SK-N-SH (cell line): ENCODE data around the gene ELAVL2. TPM values are rescaled to one million over a fixed set of nuclear protein-coding genes. Genes with fewer than 3 reads are reported as not detected.

Source experiments
- CTCF ChIA-PET: fragments of 300-600, 350-600 bp; formaldehyde crosslinking; extraction: SDS; loops from one replicate; lab custom pipeline; 2021; lab: Yijun Ruan, JAX
- POLR2A ChIA-PET: fragments of 350-600 bp; sonication (Branson Sonifier 250); formaldehyde crosslinking; extraction: SDS; loops from one replicate; lab custom pipeline; 2020; ENCODE audit warnings: antibody characterized with exemption, inconsistent platforms; lab: Yijun Ruan, JAX
- DNase-seq: peaks from one replicate; pipeline ENCODE4 v3.0.0; 2012
- H2AFZ ChIP-seq: fragments of 200-600 bp; sonication (generic); 2 replicates; pipeline ENCODE4 v1.8.1; 2016; ENCODE audit warnings: antibody characterized with exemption, mild to moderate bottlenecking, low read depth
- H3F3A ChIP-seq: fragments of 200-600 bp; sonication (generic); replicated peaks from 2 replicates; pipeline ENCODE3; 2016; ENCODE audit warnings: antibody characterized with exemption, mild to moderate bottlenecking; ENCODE audit not compliant: insufficient read depth
- H3K27ac ChIP-seq, 2 experiments: fragments of 200-500 bp in 1 of 2; fragments of 200-600 bp in 1 of 2; sonication (Bioruptor generic) in 1 of 2; sonication (generic), shearing (Covaris generic) in 1 of 2; 2 replicates each; pipeline versions ENCODE4 v1.5.1 to v1.6.1; 2014 to 2016; ENCODE audit warnings: low read depth in 2 of 2, inconsistent platforms in 1 of 2, low read length in 1 of 2, mild to moderate bottlenecking in 1 of 2, mixed read lengths in 1 of 2
- H3K27me3 ChIP-seq: fragments of 200-600 bp; sonication (generic), shearing (Covaris generic); 2 replicates; pipeline ENCODE4 v1.6.1; 2016; ENCODE audit warnings: mixed run types; ENCODE audit not compliant: insufficient read depth
- H3K36me3 ChIP-seq, 2 experiments: fragments of 200-500 bp in 1 of 2; fragments of 200-600 bp in 1 of 2; sonication (Bioruptor generic) in 1 of 2; sonication (generic) in 1 of 2; replicated peaks in 1 of 2; 2 replicates each; pipeline versions ENCODE3 to v1.5.1; 2014 to 2016; ENCODE audit warnings: low read length in 1 of 2, mild to moderate bottlenecking in 1 of 2; ENCODE audit not compliant: insufficient read depth in 2 of 2, control insufficient read depth in 1 of 2
- H3K4me1 ChIP-seq, 2 experiments: fragments of 200-500 bp in 1 of 2; fragments of 200-600 bp in 1 of 2; sonication (Bioruptor generic) in 1 of 2; sonication (generic), shearing (Covaris generic) in 1 of 2; 2 replicates each; pipeline versions ENCODE4 v1.5.1 to v1.6.1; 2014 to 2016; ENCODE audit warnings: low read depth in 1 of 2, low read length in 1 of 2, mixed run types in 1 of 2; ENCODE audit not compliant: insufficient read depth in 2 of 2, control insufficient read depth in 1 of 2
- H3K4me2 ChIP-seq: fragments of 200-600 bp; sonication (generic), shearing (Covaris generic); 2 replicates; pipeline ENCODE4 v1.6.1; 2017; ENCODE audit warnings: mixed run types
- H3K4me3 ChIP-seq, 2 experiments: fragments of 200-500 bp in 1 of 2; fragments of 200-600 bp in 1 of 2; sonication (Bioruptor generic) in 1 of 2; sonication (generic), shearing (Covaris generic) in 1 of 2; 2 replicates each; pipeline versions ENCODE4 v1.5.1 to v1.8.1; 2014 to 2016; ENCODE audit warnings: low read depth in 2 of 2, inconsistent platforms in 1 of 2, low read length in 1 of 2, mild to moderate bottlenecking in 1 of 2, mixed read lengths in 1 of 2, moderate library complexity in 1 of 2
- H3K79me2 ChIP-seq: fragments of 200-600 bp; sonication (generic); 2 replicates; pipeline ENCODE4 v1.8.1; 2017; ENCODE audit warnings: mild to moderate bottlenecking; ENCODE audit not compliant: insufficient read depth
- H3K9ac ChIP-seq: fragments of 200-600 bp; sonication (generic); 2 replicates; pipeline ENCODE4 v1.6.1; 2017; ENCODE audit warnings: mixed run types
- H3K9me2 ChIP-seq: fragments of 200-600 bp; sonication (generic); 2 replicates; pipeline ENCODE4 v1.6.1; 2017; ENCODE audit warnings: mixed run types
- H3K9me3 ChIP-seq: fragments of 200-600 bp; sonication (generic); 2 replicates; pipeline ENCODE4 v1.6.1; 2017; ENCODE audit warnings: mixed run types, mild to moderate bottlenecking, moderate library complexity
- H4K20me1 ChIP-seq: fragments of 200-600 bp; sonication (generic); 2 replicates; pipeline ENCODE4 v1.6.1; 2017; ENCODE audit warnings: mild to moderate bottlenecking, mixed run types; ENCODE audit not compliant: insufficient read depth
- POLR2AphosphoS5 ChIP-seq: IDR thresholded peaks from 2 replicates; pipeline ENCODE4 v1.6.1; 2012; ENCODE audit warnings: low read depth, low read length
- SIN3A ChIP-seq: IDR thresholded peaks from 2 replicates; pipeline ENCODE4 v1.6.1; 2012; ENCODE audit warnings: low read depth, mild to moderate bottlenecking, low read length, moderate library complexity, borderline replicate concordance
- YY1 ChIP-seq: IDR thresholded peaks from 2 replicates; pipeline ENCODE4 v1.4.0; 2012; ENCODE audit warnings: low read depth, mild to moderate bottlenecking
- WGBS: methylation state at CpG from one replicate; pipeline ENCODE4 v1.1.6; 2017; ENCODE audit warnings: low lambda C conversion rate; 5-methylcytosine and 5-hydroxymethylcytosine counted together
- polyA plus RNA-seq, 3 experiments: library from polyadenylated mRNA; depleted of rRNA; stranded (reverse); fragments of >200 nt; gene quantifications; 2 replicates each; pipeline ENCODE4 v1.2.3, GENCODE V29; 2012
- TF ChIP-seq, protein P1 (sequence below): IDR thresholded peaks from 2 replicates; pipeline ENCODE4 v1.6.1; 2012; ENCODE audit warnings: mild to moderate bottlenecking, low read depth, low read length, moderate library complexity

The ELAVL2 gene
- polyA plus RNA-seq, 1 of the 3 experiments (the other 2 are of a cell fraction): 0.15 TPM

DNA sequence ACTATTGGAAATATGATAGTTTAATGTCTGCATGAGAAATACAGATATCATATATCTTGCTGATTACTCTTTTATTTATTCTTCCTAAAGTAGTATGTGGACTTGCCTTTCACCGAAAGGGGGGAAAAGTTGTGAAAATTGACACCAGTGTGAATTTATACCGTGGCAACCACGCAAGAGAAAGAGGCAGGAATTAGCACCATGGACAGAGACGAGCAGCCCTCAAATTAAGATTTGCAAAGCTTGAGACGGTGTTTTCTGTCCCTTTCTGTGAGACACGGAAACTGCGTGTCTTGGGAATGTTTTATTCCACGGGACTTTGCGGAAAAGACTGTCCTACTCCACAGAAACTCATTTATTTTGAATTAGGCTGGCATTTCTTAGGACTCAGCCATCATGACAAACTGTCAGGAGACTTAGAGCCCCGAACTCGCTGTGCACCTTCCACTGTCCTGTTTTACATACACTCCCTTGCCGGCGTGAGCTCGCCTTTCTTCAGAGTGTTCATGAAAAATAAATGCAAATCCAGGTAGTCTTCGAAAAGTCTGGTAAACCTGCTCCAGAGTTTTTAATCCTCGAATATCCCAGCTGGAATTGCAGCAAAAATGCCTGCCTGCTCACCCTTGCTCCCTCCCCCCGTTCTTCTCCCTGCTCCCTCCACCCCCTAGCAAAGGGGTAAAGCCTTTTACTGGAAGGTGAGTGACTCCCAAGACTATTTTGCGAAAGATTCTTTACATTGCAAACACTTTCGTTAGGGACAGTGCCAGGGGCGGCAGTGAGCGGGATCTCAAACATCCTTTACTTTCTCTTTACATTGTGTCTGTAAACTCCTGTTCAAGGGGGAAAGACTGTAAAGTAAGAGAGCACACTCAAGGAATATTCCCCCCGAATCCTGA, 3.8 kb upstream of the ELAVL2 start:
- H3K4me1 ChIP-seq: peaks cover 0 to 9% of the 10 kb centered on the region in 2 experiments; a peak in 2 of 4 replicates
- H3F3A ChIP-seq: no peaks in the 10 kb centered on the region
- no peak overlapping the region for H3K4me2 ChIP-seq
- TF ChIP-seq YY1: no peak
- TF ChIP-seq, protein P1, sequence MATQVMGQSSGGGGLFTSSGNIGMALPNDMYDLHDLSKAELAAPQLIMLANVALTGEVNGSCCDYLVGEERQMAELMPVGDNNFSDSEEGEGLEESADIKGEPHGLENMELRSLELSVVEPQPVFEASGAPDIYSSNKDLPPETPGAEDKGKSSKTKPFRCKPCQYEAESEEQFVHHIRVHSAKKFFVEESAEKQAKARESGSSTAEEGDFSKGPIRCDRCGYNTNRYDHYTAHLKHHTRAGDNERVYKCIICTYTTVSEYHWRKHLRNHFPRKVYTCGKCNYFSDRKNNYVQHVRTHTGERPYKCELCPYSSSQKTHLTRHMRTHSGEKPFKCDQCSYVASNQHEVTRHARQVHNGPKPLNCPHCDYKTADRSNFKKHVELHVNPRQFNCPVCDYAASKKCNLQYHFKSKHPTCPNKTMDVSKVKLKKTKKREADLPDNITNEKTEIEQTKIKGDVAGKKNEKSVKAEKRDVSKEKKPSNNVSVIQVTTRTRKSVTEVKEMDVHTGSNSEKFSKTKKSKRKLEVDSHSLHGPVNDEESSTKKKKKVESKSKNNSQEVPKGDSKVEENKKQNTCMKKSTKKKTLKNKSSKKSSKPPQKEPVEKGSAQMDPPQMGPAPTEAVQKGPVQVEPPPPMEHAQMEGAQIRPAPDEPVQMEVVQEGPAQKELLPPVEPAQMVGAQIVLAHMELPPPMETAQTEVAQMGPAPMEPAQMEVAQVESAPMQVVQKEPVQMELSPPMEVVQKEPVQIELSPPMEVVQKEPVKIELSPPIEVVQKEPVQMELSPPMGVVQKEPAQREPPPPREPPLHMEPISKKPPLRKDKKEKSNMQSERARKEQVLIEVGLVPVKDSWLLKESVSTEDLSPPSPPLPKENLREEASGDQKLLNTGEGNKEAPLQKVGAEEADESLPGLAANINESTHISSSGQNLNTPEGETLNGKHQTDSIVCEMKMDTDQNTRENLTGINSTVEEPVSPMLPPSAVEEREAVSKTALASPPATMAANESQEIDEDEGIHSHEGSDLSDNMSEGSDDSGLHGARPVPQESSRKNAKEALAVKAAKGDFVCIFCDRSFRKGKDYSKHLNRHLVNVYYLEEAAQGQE: peak; percentile 94
- no peak for TF ChIP-seq SIN3A
- H2AFZ ChIP-seq: no peak overlapping the region
- 46% methylated on average over 21 of the region's 22 CpGs for WGBS
- no peaks in the 10 kb centered on the region for H3K9me3 ChIP-seq
- H3K27ac ChIP-seq: no peak overlapping the region
- no peaks in the 10 kb centered on the region for H3K9me2 ChIP-seq
- no peaks in the 10 kb centered on the region for H3K27me3 ChIP-seq
- ChIA-PET POLR2A (no interaction called here), CTCF (no interaction called here)
- no peaks in the 10 kb centered on the region for H3K79me2 ChIP-seq
- DNase-seq: no peak
- H4K20me1 ChIP-seq: no peaks in the 10 kb centered on the region
- H3K9ac ChIP-seq: no peak overlapping the region
- no peak overlapping the region for H3K4me3 ChIP-seq
- H3K36me3 ChIP-seq: no peaks in the 10 kb centered on the region

DNA sequence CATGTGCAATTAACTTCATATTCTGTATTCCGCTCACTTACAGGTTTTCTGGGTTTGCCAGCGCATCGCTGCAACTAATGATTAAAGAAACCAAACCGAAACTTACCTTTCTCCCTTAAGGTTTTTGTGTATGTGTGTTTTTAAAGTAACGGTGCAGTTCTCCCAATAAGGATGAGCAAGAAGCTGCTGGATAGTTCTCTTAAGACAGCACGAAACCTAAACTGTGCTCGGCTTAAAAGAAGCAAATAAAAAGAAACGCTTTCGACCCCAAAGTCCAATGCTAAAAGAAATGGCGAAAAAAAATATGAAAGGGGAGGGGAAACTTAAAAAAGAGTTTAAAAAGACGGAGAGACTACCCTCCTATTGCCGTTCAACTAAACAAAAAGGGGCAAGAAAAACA, 340 bp downstream of the ELAVL2 start:
- 2% methylated on average over 12 of the region's 12 CpGs for WGBS
- no peak for TF ChIP-seq POLR2AphosphoS5
- TF ChIP-seq, protein P1: peak; percentile 82; the same call in 1 of the 2 replicates
- Histone ChIP-seq H3K4me2 (peak overlapping the region; percentile 94), H3K79me2 (no peaks in the 10 kb centered on the region), H4K20me1 (no peaks in the 10 kb centered on the region), H2AFZ (peak overlapping the region; percentile 99), H3K36me3 (no peaks in the 10 kb centered on the region), H3K27ac (peak overlapping the region in 1 of 2 experiments; percentile 89; a peak in 2 of 4 replicates), H3F3A (no peaks in the 10 kb centered on the region), H3K9me3 (no peaks in the 10 kb centered on the region), H3K27me3 (peaks cover 10% of the 10 kb centered on the region), H3K4me1 (peaks cover 0 to 26% of the 10 kb centered on the region in 2 experiments; a peak in 2 of 4 replicates), H3K9ac (peak overlapping the region; percentile 29; the same call in 1 of the 2 replicates), H3K4me3 (peak overlapping the region; percentile 64 to 75), H3K9me2 (no peaks in the 10 kb centered on the region)
- peak; percentile 10 for DNase-seq
- ChIA-PET POLR2A (interaction anchor here (0.8 to 1.2 kb wide), 2 partner anchors 8 to 123 kb away, joined by 3 to 6 read pairs; no protein-coding TSS in a partner anchor), CTCF (interaction anchor here (1.0 to 2.4 kb wide), 6 partner anchors 8 to 1817 kb away, joined by 3 to 9 read pairs (median 4); partner anchors contain the start of gene CDKN2B)
